Measurements from ENCODE around the gene HPSE2. TPM values are rescaled to one million over a fixed set of nuclear protein-coding genes. Genes with fewer than 3 reads are reported as not detected.

The HPSE2 gene
- total and polyA plus RNA-seq, 4 donors = 0.05 TPM; not detected in 3

GRCh38 chr10:98846787-98847186 is 388.9 kb downstream of the HPSE2 start:
- 69% methylated on average over 2 of the region's 2 CpGs for WGBS
- no peak for DNase-seq (ENCODE audit: low spot score)
- Histone ChIP-seq H3K9me3 (ENCODE audit: control insufficient read depth in 4 of 4, low read length in 3 of 4) (no peaks in the 10 kb centered on the region), H3K4me3 (ENCODE audit: low read depth in 1 of 3, low read length in 3 of 3) (no peak overlapping the region), H3K36me3 (ENCODE audit: control insufficient read depth in 4 of 4, insufficient read depth in 3 of 4, low read depth in 1 of 4, low read length in 3 of 4) (no peaks in the 10 kb centered on the region), H3K27me3 (ENCODE audit: control insufficient read depth in 4 of 4, insufficient read depth in 4 of 4, low read length in 3 of 4) (peaks cover 0 to 4% (median 0%) of the 10 kb centered on the region in 4 donors), H3K9ac (ENCODE audit: low read depth in 1 of 2, low read length in 2 of 2) (no peak overlapping the region), H3K4me1 (ENCODE audit: control insufficient read depth in 4 of 4, insufficient read depth in 4 of 4, low read length in 3 of 4) (no peaks in the 10 kb centered on the region), H3K27ac (ENCODE audit: low read depth in 1 of 2, low read length in 2 of 2) (no peak overlapping the region)
- TF ChIP-seq TAF1 (conservative IDR thresholded peaks at IDR 0.05) = no peak
- TF ChIP-seq ATF3 (IDR thresholded peaks at IDR 0.05) = no peak
- no peak for TF ChIP-seq RAD21 (IDR thresholded peaks at IDR 0.05)
- no peak for TF ChIP-seq MAX (IDR thresholded peaks at IDR 0.05)
- no peak for TF ChIP-seq FOXA1 (IDR thresholded peaks at IDR 0.05)
- TF ChIP-seq GABPA (IDR thresholded peaks at IDR 0.05 in 1 of 2, conservative IDR thresholded peaks at IDR 0.05 in 1 of 2) = no peak
- TF ChIP-seq NR2F2 (IDR thresholded peaks at IDR 0.05) = no peak
- TF ChIP-seq RXRA (IDR thresholded peaks at IDR 0.05) = no peak
- no peak for TF ChIP-seq YY1 (IDR thresholded peaks at IDR 0.05)
- no peak for TF ChIP-seq HNF4A (conservative IDR thresholded peaks at IDR 0.05)
- no peak for TF ChIP-seq FOXA2 (IDR thresholded peaks at IDR 0.05)
- TF ChIP-seq JUND (IDR thresholded peaks at IDR 0.05) = no peak
- TF ChIP-seq ZBTB33 (IDR thresholded peaks at IDR 0.05) = no peak
- TF ChIP-seq HNF4G (IDR thresholded peaks at IDR 0.05) = no peak
- no peak for TF ChIP-seq SP1 (IDR thresholded peaks at IDR 0.05)
- TF ChIP-seq CTCF (IDR thresholded peaks at IDR 0.05; ENCODE audit: low read depth, low read length, missing input control) = no peak
- no peak for TF ChIP-seq REST (IDR thresholded peaks at IDR 0.05)
- TF ChIP-seq EGR1 (IDR thresholded peaks at IDR 0.05; ENCODE audit: low read depth in 2 of 2) = no peak
